Gastroesophageal sphincter (tissue), 3 donors: Measurements from ENCODE around the gene GNB5.

Experiments used
- CTCF ChIP-seq, 4 experiments: fragments of 200-600 bp in 2 of 4; fragments of 450-650 bp in 2 of 4; sonication (generic) in 1 of 4; IDR thresholded peaks; one replicate each; pipeline ENCODE4 v1.5.1; 2017 to 2019; ENCODE audit warnings: antibody characterized with exemption in 4 of 4, mild to moderate bottlenecking in 2 of 4, moderate library complexity in 2 of 4
- EP300 ChIP-seq: sonication (generic); formaldehyde crosslinking; IDR thresholded peaks from one replicate; pipeline ENCODE4 v1.6.1; 2017; ENCODE audit warnings: antibody characterized with exemption, mild to moderate bottlenecking
- POLR2A ChIP-seq, 2 donors: fragments of 450-650 bp; IDR thresholded peaks; one replicate each; pipeline ENCODE4 v1.6.1; 2017; ENCODE audit warnings: antibody characterized with exemption in 2 of 2, mild to moderate bottlenecking in 2 of 2, moderate library complexity in 1 of 2
- POLR2AphosphoS5 ChIP-seq: sonication (generic); formaldehyde crosslinking; IDR thresholded peaks from one replicate; pipeline ENCODE4 v1.6.1; 2017; ENCODE audit warnings: antibody characterized with exemption

DNA sequence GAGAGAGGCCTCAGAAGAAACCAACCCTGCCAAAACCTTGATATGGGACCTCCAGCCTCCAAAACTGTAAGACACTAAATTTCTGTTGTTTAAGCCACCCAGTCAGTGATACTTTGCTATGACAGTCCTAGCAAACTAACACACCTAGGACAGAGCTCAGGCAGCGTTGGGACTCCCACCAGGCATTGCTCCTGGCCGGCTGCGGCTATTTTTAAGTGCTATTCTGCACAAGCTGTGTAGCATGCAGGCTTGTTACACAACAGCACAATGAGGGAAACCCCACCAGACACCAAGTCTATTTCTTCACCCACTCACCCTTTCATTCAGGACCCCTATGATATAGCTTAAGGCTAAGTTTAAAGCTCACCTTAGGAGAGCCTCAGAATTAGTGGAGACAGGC lies 47.0 kb upstream of the GNB5 start:
- no peak for TF ChIP-seq POLR2AphosphoS5
- TF ChIP-seq CTCF (IDR thresholded peaks at IDR 0.05), result no peak
- TF ChIP-seq EP300, result no peak
- TF ChIP-seq POLR2A (IDR thresholded peaks at IDR 0.05), result no peak
